Epithelial cell of umbilical artery (primary cell): Measurements from ENCODE around the gene ZNF474. TPM values are rescaled to one million over a fixed set of nuclear protein-coding genes. Genes with fewer than 3 reads are reported as not detected.

ENCODE experiments used
- total RNA-seq: library from RNA; depleted of rRNA; stranded (reverse); fragments of >200 nt; gene quantifications from 2 replicates; pipeline ENCODE4 v1.2.3, GENCODE V29; 2014

Gene ZNF474
- not detected in 2 replicates for total RNA-seq

GRCh38 chr5:122129306-122129705 lies at the start of gene ZNF474:
Gene ZNF474, plus strand, starts transcription at chr5:122129546. Its CDS starts 22,445 bp downstream, at chr5:122151991.

Other genes with a start within 250 kb of the ZNF474 start
- gene SRFBP1, start 167.6 kb upstream of the ZNF474 start, total RNA-seq, result 28.9 and 29.8 TPM in 2 replicates
- 35.4 and 48.8 TPM in 2 replicates for gene LOX, start 51.3 kb upstream of the ZNF474 start, total RNA-seq
- 12.7 and 19.8 TPM in 2 replicates for gene SNCAIP, start 182.7 kb downstream of the ZNF474 start, total RNA-seq